SKM-1 treated with dmso at 0.1 percent for 144 hours (cell line): Measurements from ENCODE around the gene EGFR.

Experiments
- DNase-seq: peaks from one replicate; lab custom pipeline; 2025; ENCODE audit not compliant: unreplicated experiment; lab: John Stamatoyannopoulos, UW

The EGFR gene

GRCh38 chr7:55080000-55080623 is 61.3 kb downstream of the EGFR start:
- no peak for DNase-seq

- no peak for DNase-seq
These were observed 62.3 kb downstream of the EGFR start for GRCh38 chr7:55081068-55081467.

GRCh38 chr7:55081472-55082227 is 62.8 kb downstream of the EGFR start:
- DNase-seq: no peak

GRCh38 chr7:55082228-55082603 is 63.4 kb downstream of the EGFR start:
- no peak for DNase-seq

GRCh38 chr7:55083206-55083605 is 64.4 kb downstream of the EGFR start:
- no peak for DNase-seq

- DNase-seq: no peak
These were observed 65.5 kb downstream of the EGFR start for GRCh38 chr7:55084307-55084706.

- no peak for DNase-seq
These were observed 66.9 kb downstream of the EGFR start for GRCh38 chr7:55085511-55086412.

GRCh38 chr7:55086413-55087201 is 67.8 kb downstream of the EGFR start:
- no peak for DNase-seq

GRCh38 chr7:55087521-55087961 is 68.7 kb downstream of the EGFR start:
- DNase-seq: no peak

GRCh38 chr7:55088107-55088506 is 69.3 kb downstream of the EGFR start:
- DNase-seq: no peak

- no peak for DNase-seq
These were observed 69.8 kb downstream of the EGFR start for GRCh38 chr7:55088620-55089019.

GRCh38 chr7:55092186-55092974 is 73.6 kb downstream of the EGFR start:
- DNase-seq: no peak

- DNase-seq: no peak
These were observed 74.2 kb downstream of the EGFR start for GRCh38 chr7:55092975-55093373.

GRCh38 chr7:55093674-55094073 is 74.9 kb downstream of the EGFR start:
- DNase-seq: no peak

- DNase-seq: no peak
These were observed 75.4 kb downstream of the EGFR start for GRCh38 chr7:55094092-55094690.

- no peak for DNase-seq
These were observed 76.9 kb downstream of the EGFR start for GRCh38 chr7:55095672-55096071.

- DNase-seq: no peak
These were observed 77.5 kb downstream of the EGFR start for GRCh38 chr7:55096323-55096722.

GRCh38 chr7:55097100-55097499 is 78.3 kb downstream of the EGFR start:
- no peak for DNase-seq

- no peak for DNase-seq
These were observed 80.4 kb downstream of the EGFR start for GRCh38 chr7:55099066-55099820.
